Suppressor macrophage (primary cell): ENCODE measurements around the gene PWWP2A.

ENCODE experiments used
- DNase-seq, 4 experiments: peaks; one replicate each; pipeline ENCODE4 v3.0.0-alpha.2; 2020 to 2022

The PWWP2A gene

GRCh38 chr5:160129841-160130240 is 10.6 kb upstream of the PWWP2A start:
- DNase-seq: no peak

GRCh38 chr5:160128632-160129031 is 9.4 kb upstream of the PWWP2A start:
- DNase-seq: no peak

- DNase-seq: no peak
Measured at GRCh38 chr5:160119905-160120266, 636 bp upstream of the PWWP2A start.

GRCh38 chr5:160118349-160119141 is 705 bp downstream of the PWWP2A start:
- peak; percentile 55 to 79 (median 68) for DNase-seq

- DNase-seq: no peak
Measured at GRCh38 chr5:160116991-160117390, 2.3 kb downstream of the PWWP2A start.

- DNase-seq: peak in 3 of 4 experiments; percentile 16 to 19 (median 18)
Measured at GRCh38 chr5:160108124-160108523, 11.1 kb downstream of the PWWP2A start.

GRCh38 chr5:160105686-160106360 is 13.4 kb downstream of the PWWP2A start:
- DNase-seq: peak; percentile 17 to 71 (median 40)

- DNase-seq: peak; percentile 19 to 86 (median 58)
Measured at GRCh38 chr5:160097991-160098390, 21.3 kb downstream of the PWWP2A start.

- DNase-seq: no peak
Measured at GRCh38 chr5:160096178-160096577, 23.1 kb downstream of the PWWP2A start.

- no peak for DNase-seq
Measured at GRCh38 chr5:160092960-160093707, 26.1 kb downstream of the PWWP2A start.

GRCh38 chr5:160092514-160092913 is 26.7 kb downstream of the PWWP2A start:
- no peak for DNase-seq

GRCh38 chr5:160090059-160090458 is 29.2 kb downstream of the PWWP2A start:
- no peak for DNase-seq

- DNase-seq: no peak
Measured at GRCh38 chr5:160089531-160089930, 29.7 kb downstream of the PWWP2A start.

- DNase-seq: peak in 1 of 4 experiments; percentile 25
Measured at GRCh38 chr5:160088805-160089204, 30.4 kb downstream of the PWWP2A start.

GRCh38 chr5:160087199-160087598 is 32.1 kb downstream of the PWWP2A start:
- DNase-seq: no peak

GRCh38 chr5:160084144-160084543 is 35.1 kb downstream of the PWWP2A start:
- DNase-seq: no peak

- DNase-seq: no peak
Measured at GRCh38 chr5:160083501-160083900, 35.7 kb downstream of the PWWP2A start.

- no peak for DNase-seq
Measured at GRCh38 chr5:160082614-160083500, 36.4 kb downstream of the PWWP2A start.

- no peak for DNase-seq
Measured at GRCh38 chr5:160081495-160081894, 37.8 kb downstream of the PWWP2A start.

GRCh38 chr5:160079753-160080152 is 39.5 kb downstream of the PWWP2A start:
- no peak for DNase-seq

GRCh38 chr5:160076997-160077396 is 42.3 kb downstream of the PWWP2A start:
- no peak for DNase-seq

- DNase-seq: no peak
Measured at GRCh38 chr5:160075073-160075472, 44.2 kb downstream of the PWWP2A start.
